Osteocyte (in vitro differentiated cells): ENCODE results near the gene UBR4. TPM values are rescaled to one million over a fixed set of nuclear protein-coding genes. Genes with fewer than 3 reads are reported as not detected.
A peak's percentile ranks its signal among the peaks of the same experiment; 100 is the strongest.

Experiments
- DNase-seq: peaks from one replicate; pipeline ENCODE4 v3.0.0; 2021; ENCODE audit warnings: mixed read lengths; ENCODE audit not compliant: unreplicated experiment; ENCODE audit errors: extremely low spot score
- H3K27ac Mint-ChIP-seq: one replicate; pipeline ENCODE4 v1.8.0; 2021; ENCODE audit warnings: mild to moderate bottlenecking, mixed read lengths; ENCODE audit not compliant: unreplicated experiment
- H3K27me3 Mint-ChIP-seq: one replicate; pipeline ENCODE4 v1.8.0; 2021; ENCODE audit warnings: mixed read lengths; ENCODE audit not compliant: unreplicated experiment
- H3K36me3 Mint-ChIP-seq: one replicate; pipeline ENCODE4 v1.8.0; 2021; ENCODE audit warnings: mixed read lengths; ENCODE audit not compliant: unreplicated experiment
- H3K4me1 Mint-ChIP-seq: one replicate; pipeline ENCODE4 v1.8.0; 2021; ENCODE audit warnings: mixed read lengths; ENCODE audit not compliant: unreplicated experiment
- H3K4me3 Mint-ChIP-seq: one replicate; pipeline ENCODE4 v1.8.0; 2021; ENCODE audit warnings: mild to moderate bottlenecking, moderate library complexity, mixed read lengths; ENCODE audit not compliant: unreplicated experiment
- H3K9me3 Mint-ChIP-seq: one replicate; pipeline ENCODE4 v1.8.0; 2021; ENCODE audit warnings: mixed read lengths; ENCODE audit not compliant: unreplicated experiment
- CTCF ChIP-seq: fragments of 200-600 bp; sonication (generic); IDR thresholded peaks from 2 replicates; pipeline ENCODE4 v1.5.0; 2021; ENCODE audit warnings: antibody characterized with exemption, mild to moderate bottlenecking, moderate library complexity
- total RNA-seq: library from RNA; stranded (reverse); gene quantifications from 2 replicates; pipeline ENCODE4 v1.2.1, GENCODE V29; 2021

Gene UBR4
- total RNA-seq, 1 donor from 2014 or later: 161 TPM

- Mint-ChIP-seq H3K36me3 (peaks cover 72% of the 10 kb centered on the region), H3K27ac (no peak overlapping the region), H3K4me3 (no peak overlapping the region), H3K27me3 (no peaks in the 10 kb centered on the region), H3K4me1 (no peaks in the 10 kb centered on the region), H3K9me3 (no peaks in the 10 kb centered on the region)
- no peak for TF ChIP-seq CTCF
- DNase-seq: no peak
These were observed 110.0 kb downstream of the UBR4 start for GRCh38 chr1:19100028-19100427.

DNA sequence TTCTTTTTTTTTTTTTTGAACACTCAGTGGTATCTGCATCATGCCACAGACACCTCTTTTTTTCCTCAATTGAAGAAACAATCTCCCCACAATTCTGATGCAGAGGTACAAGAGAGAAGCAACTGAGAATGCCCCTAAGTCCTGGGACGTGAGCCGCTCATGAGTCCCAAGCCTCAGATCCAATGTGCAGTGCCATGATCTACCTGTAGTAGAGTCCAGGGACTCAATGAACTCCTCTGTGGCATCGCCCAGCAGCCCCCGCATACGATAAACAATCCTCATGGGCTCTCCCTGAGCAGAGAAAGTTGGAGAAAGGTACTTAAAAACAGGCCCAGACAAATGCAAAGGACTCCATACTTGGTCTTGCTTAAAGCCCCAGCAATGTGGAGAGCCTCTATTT lies 113.1 kb downstream of the UBR4 start:
- H3K36me3 Mint-ChIP-seq: peaks cover 71% of the 10 kb centered on the region
- no peak for TF ChIP-seq CTCF

DNA sequence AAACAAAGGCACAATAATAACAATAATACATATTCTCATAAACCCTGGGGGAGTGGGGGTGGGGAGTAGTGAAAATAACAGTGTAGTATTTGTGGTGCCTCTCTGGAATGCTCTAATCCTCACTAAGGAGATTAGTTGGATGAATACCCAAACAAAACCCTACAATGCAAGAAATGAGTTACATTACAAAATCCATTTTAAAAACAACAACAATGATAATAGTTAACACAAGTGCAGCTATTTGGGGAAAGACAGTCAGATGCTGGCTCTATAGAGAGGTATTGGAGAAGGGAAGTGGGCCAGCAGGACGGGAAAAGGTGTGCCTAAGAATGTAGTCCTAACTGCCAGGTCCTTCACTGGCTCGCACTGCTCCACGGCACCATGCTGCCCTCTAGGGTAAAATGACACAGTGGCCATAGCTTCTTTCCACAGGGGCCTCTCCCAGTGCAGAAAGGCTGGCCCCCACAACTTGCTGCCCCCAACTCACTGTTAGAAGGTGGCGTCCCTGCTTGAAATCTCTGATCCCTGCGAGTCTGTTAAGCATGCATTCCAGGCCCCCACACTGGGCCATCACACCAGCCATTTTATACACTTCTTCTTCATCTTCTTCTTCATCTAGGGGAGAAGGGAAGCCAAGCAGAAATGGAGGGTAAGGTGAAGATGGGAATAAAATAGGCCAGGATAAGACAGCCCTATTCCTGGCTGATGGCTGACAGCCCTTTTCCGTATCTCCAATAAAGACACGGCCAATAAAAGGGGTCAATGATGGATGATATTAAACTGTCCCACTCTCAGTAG lies 113.8 kb downstream of the UBR4 start:
- Mint-ChIP-seq H3K4me1 (peaks cover 4% of the 10 kb centered on the region), H3K4me3 (no peak overlapping the region), H3K36me3 (peaks cover 66% of the 10 kb centered on the region), H3K27me3 (no peaks in the 10 kb centered on the region), H3K9me3 (no peaks in the 10 kb centered on the region), H3K27ac (no peak overlapping the region)
- peak; percentile 36 for TF ChIP-seq CTCF
- no peak for DNase-seq

More for the DNA sequence above, 113.1 kb downstream of the UBR4 start:
- no peaks in the 10 kb centered on the region for H3K9me3 Mint-ChIP-seq
- H3K4me1 Mint-ChIP-seq: peaks cover under 1% of the 10 kb centered on the region
- H3K27ac Mint-ChIP-seq: no peak overlapping the region
- no peaks in the 10 kb centered on the region for H3K27me3 Mint-ChIP-seq
- H3K4me3 Mint-ChIP-seq: no peak overlapping the region
- no peak for DNase-seq

- Mint-ChIP-seq H3K27ac (no peak overlapping the region), H3K9me3 (no peaks in the 10 kb centered on the region)
These were observed 118.7 kb downstream of the UBR4 start for GRCh38 chr1:19091196-19091953.

More at GRCh38 chr1:19091196-19091953, 118.7 kb downstream of the UBR4 start:
- no peak overlapping the region for H3K4me3 Mint-ChIP-seq
- peaks cover 59% of the 10 kb centered on the region for H3K36me3 Mint-ChIP-seq
- no peaks in the 10 kb centered on the region for H3K27me3 Mint-ChIP-seq
- DNase-seq: no peak
- TF ChIP-seq CTCF: no peak
- H3K4me1 Mint-ChIP-seq: peaks cover 5% of the 10 kb centered on the region
